Right renal pelvis (tissue), 4 donors: ENCODE data around the gene MYRF. TPM values are rescaled to one million over a fixed set of nuclear protein-coding genes. Genes with fewer than 3 reads are reported as not detected.

Experiments used
- DNase-seq, 4 donors: peaks; one replicate each; pipeline ENCODE4 v3.0.0-alpha.2; 2013; ENCODE audit warnings: low read depth in 4 of 4, low spot score in 3 of 4, missing footprints in 1 of 4
- polyA plus RNA-seq, 4 donors: library from polyadenylated mRNA; unstranded; fragments of 120-200 nt; gene quantifications; one replicate each; pipeline ENCODE4 v1.2.1, GENCODE V29; 2013; ENCODE audit not compliant: insufficient read length in 4 of 4

MYRF gene
- polyA plus RNA-seq, result 10 to 100 TPM; 20.9 to 23.2 (median 21.9) TPM

- DNase-seq, result no peak
Observed at GRCh38 chr11:61752117-61752924, at the start of gene MYRF. TSS of gene MYRF (plus strand) at chr11:61752636. CDS start at chr11:61752745, 109 bp downstream.

- no peak for DNase-seq
Observed at GRCh38 chr11:61702701-61703312, 49.6 kb upstream of the MYRF start.

- DNase-seq, result no peak
Observed at GRCh38 chr11:61704838-61705237, 47.6 kb upstream of the MYRF start.

- DNase-seq, result no peak
Observed at GRCh38 chr11:61706452-61707400, 45.7 kb upstream of the MYRF start.

- DNase-seq, result no peak
Observed at GRCh38 chr11:61707574-61707973, 44.9 kb upstream of the MYRF start.

- no peak for DNase-seq
Observed at GRCh38 chr11:61709110-61709509, 43.3 kb upstream of the MYRF start.

GRCh38 chr11:61709572-61709971, 42.9 kb upstream of the MYRF start:
- no peak for DNase-seq

GRCh38 chr11:61710019-61710418, 42.4 kb upstream of the MYRF start:
- no peak for DNase-seq

GRCh38 chr11:61711037-61711436, 41.4 kb upstream of the MYRF start:
- no peak for DNase-seq

- no peak for DNase-seq
Observed at GRCh38 chr11:61711498-61711897, 40.9 kb upstream of the MYRF start.

GRCh38 chr11:61712314-61712713, 40.1 kb upstream of the MYRF start:
- DNase-seq, result no peak

- DNase-seq, result no peak
Observed at GRCh38 chr11:61712846-61713245, 39.6 kb upstream of the MYRF start.

GRCh38 chr11:61713464-61713863, 39.0 kb upstream of the MYRF start:
- no peak for DNase-seq

- DNase-seq, result no peak
Observed at GRCh38 chr11:61713906-61714305, 38.5 kb upstream of the MYRF start.

GRCh38 chr11:61714316-61714715, 38.1 kb upstream of the MYRF start:
- DNase-seq, result no peak

- DNase-seq, result no peak
Observed at GRCh38 chr11:61714916-61715315, 37.5 kb upstream of the MYRF start.

GRCh38 chr11:61715867-61716266, 36.6 kb upstream of the MYRF start:
- DNase-seq, result no peak

- no peak for DNase-seq
Observed at GRCh38 chr11:61716478-61717285, 35.8 kb upstream of the MYRF start.

GRCh38 chr11:61717286-61718033, 35.0 kb upstream of the MYRF start:
- DNase-seq, result no peak
